Tibial nerve (tissue), 4 donors: ENCODE measurements around the gene SLC44A2. TPM values are rescaled to one million over a fixed set of nuclear protein-coding genes. Genes with fewer than 3 reads are reported as not detected.

Experiments
- DNase-seq, 2 donors: peaks; one replicate each; pipeline ENCODE4 v3.0.0-alpha.2; 2019; ENCODE audit warnings: low spot score in 2 of 2
- H3K27ac ChIP-seq, 4 donors: fragments of 200-600 bp; sonication (generic) in 3 of 4; one replicate each; pipeline ENCODE4 v1.5.1; 2017 to 2019; ENCODE audit warnings: mild to moderate bottlenecking in 1 of 4
- H3K27me3 ChIP-seq, 2 donors: fragments of 200-600 bp; sonication (generic) in 1 of 2; one replicate each; pipeline versions ENCODE4 v1.5.1 to v1.6.0; 2017 to 2019
- H3K36me3 ChIP-seq, 3 donors: fragments of 200-600 bp; sonication (generic); one replicate each; pipeline ENCODE4 v1.5.1; 2018 to 2019
- H3K4me1 ChIP-seq, 4 donors: fragments of 200-600 bp; sonication (generic) in 3 of 4; one replicate each; pipeline ENCODE4 v1.5.1; 2017 to 2019
- H3K4me3 ChIP-seq, 4 donors: fragments of 200-600 bp; sonication (generic) in 3 of 4; one replicate each; pipeline ENCODE4 v1.5.1; 2017 to 2019; ENCODE audit warnings: mild to moderate bottlenecking in 1 of 4, moderate library complexity in 1 of 4
- H3K9me3 ChIP-seq, 4 donors: fragments of 200-600 bp; sonication (generic) in 3 of 4; one replicate each; pipeline ENCODE4 v1.5.1; 2017 to 2019
- EP300 ChIP-seq, 2 donors: sonication (generic); formaldehyde crosslinking; IDR thresholded peaks; one replicate each; pipeline ENCODE4 v1.6.1; 2017; ENCODE audit warnings: antibody characterized with exemption in 2 of 2, mild to moderate bottlenecking in 1 of 2
- POLR2A ChIP-seq, 2 donors: fragments of 450-650 bp; IDR thresholded peaks; one replicate each; pipeline ENCODE4 v1.6.1; 2017; ENCODE audit warnings: antibody characterized with exemption in 2 of 2, mild to moderate bottlenecking in 2 of 2, moderate library complexity in 2 of 2
- WGBS, 2 donors: methylation state at CpG; one replicate each; pipeline ENCODE4 v1.1.5; 2018; 5-methylcytosine and 5-hydroxymethylcytosine counted together
- total RNA-seq, 4 donors: library from RNA; depleted of rRNA; stranded (reverse); fragments of >200 nt; gene quantifications; one replicate each; pipeline ENCODE4 v1.1.0, GENCODE V29; 2016
- TF ChIP-seq, protein P1 (sequence below), 5 experiments: fragments of 200-600 bp in 3 of 5; fragments of 450-650 bp in 2 of 5; sonication (generic) in 3 of 5; IDR thresholded peaks; one replicate each; pipeline ENCODE4 v1.5.1; 2016 to 2019; ENCODE audit warnings: antibody characterized with exemption in 5 of 5, mild to moderate bottlenecking in 3 of 5, moderate library complexity in 2 of 5

Gene SLC44A2
- total RNA-seq, 4 donors from 2014 or later, result 104 to 193 (median 132) TPM

DNA sequence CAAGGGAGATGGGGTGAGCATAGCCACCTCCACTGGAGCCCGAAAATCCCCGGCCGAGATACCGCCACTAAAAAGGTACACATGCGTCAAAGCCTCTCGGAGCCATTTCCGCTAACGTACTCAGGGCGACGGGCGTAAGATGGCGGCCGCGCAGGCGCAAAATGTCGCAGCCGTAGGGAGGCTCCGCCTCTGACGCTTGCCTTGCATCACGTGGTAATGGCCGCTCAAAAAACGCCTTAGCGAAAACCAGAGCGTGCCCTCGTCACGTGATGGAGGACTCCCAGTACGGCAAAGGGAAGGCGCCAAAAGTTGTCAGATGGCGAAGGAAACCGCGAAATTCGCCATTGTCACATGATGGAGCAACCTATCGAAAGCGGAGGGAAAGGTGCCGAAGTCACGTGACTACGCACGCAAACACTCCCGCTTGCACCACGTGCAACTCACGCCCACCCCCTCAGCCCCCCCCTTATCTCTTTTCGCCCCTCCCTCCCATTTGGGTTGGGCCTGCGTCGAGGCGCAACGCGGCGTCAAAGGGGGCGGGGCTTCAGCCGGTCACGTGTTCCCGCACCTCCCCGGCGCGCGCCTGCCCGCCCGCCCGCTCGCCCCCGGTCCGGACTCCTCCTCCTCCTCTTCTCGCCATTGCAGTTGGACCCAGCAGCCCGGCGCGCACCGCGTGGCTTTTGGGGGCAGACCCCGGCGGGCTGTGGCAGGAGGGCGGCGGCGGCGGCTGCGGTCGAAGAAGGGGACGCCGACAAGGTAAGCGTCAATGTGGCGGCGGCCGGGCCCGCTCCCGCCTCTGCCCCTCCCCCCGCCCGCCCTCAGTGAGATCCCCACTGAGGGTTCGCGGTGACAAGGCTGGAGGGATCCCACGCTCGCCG is 28.6 kb downstream of the SLC44A2 start, which contains the start of gene ILF3:
ILF3 (plus strand) TSS at position 615 of the 878 bp plus-strand sequence. CDS start 16,260 bp downstream, outside the sequence.
- no peaks in the 10 kb centered on the region for H3K9me3 ChIP-seq
- peak within 1 kb of the TSS; percentile 92 to 100 (median 96) for H3K27ac ChIP-seq
- no peaks in the 10 kb centered on the region for H3K27me3 ChIP-seq
- peaks cover 0 to 55% (median 23%) of the 10 kb centered on the region in 4 donors for H3K4me1 ChIP-seq
- peak; percentile 100 for TF ChIP-seq EP300 (IDR thresholded peaks at IDR 0.05)
- TF ChIP-seq, protein P1, sequence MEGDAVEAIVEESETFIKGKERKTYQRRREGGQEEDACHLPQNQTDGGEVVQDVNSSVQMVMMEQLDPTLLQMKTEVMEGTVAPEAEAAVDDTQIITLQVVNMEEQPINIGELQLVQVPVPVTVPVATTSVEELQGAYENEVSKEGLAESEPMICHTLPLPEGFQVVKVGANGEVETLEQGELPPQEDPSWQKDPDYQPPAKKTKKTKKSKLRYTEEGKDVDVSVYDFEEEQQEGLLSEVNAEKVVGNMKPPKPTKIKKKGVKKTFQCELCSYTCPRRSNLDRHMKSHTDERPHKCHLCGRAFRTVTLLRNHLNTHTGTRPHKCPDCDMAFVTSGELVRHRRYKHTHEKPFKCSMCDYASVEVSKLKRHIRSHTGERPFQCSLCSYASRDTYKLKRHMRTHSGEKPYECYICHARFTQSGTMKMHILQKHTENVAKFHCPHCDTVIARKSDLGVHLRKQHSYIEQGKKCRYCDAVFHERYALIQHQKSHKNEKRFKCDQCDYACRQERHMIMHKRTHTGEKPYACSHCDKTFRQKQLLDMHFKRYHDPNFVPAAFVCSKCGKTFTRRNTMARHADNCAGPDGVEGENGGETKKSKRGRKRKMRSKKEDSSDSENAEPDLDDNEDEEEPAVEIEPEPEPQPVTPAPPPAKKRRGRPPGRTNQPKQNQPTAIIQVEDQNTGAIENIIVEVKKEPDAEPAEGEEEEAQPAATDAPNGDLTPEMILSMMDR (IDR thresholded peaks at IDR 0.05), result peak in 2 of 5 experiments; percentile 51 to 65
- TF ChIP-seq POLR2A (IDR thresholded peaks at IDR 0.05), result peak; percentile 97 to 98
- peak; percentile 100 for DNase-seq
- H3K4me3 ChIP-seq, result peak within 1 kb of the TSS; percentile 84 to 100 (median 92)
- peaks cover 0 to 17% (median 0%) of the 10 kb centered on the region in 3 donors for H3K36me3 ChIP-seq
- 0 to 1% methylated on average over 39 to 56 of the region's 91 CpGs for WGBS, 2 donors

DNA sequence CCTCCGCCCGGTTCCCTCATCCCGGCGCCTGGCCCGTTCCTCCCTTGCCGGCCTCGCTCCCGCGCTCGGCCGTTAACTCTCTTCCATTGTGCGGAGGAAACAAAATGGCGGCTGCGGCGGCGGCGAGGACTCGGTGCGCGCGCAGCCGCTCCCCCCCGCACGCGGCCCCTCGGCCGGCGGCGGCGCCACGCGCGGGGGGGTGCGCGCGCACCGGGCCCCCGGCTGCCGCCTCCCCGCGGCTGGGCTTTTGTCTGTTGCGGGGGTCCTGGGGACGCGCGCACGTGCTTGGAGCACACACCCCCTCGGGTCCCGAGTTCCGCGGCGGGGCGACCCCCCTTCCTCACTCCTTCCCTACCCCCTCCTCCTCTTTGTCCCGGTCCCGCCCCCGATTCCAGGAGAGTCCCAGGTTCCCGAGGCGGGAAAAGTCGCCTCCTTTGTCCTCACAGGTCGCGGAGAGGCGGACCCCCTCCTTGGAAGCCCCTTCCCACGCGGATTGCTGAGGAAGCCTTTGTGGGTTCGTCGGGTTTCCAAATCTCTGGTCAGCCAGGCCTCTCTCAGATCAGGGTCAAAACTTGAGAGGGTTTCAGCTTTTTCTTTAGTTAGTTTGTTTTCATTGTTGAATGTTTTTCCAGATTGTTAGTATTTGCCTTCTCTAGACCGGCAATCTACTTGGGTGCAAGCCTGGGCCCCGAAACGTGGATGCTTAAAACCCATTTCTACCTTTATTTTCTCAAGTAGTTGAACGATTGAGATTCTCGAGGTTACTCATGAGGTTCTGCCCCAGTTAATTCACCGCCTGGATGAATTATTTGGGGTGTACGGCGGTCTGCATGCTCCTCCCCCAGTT is 29.5 kb downstream of the SLC44A2 start:
- Histone ChIP-seq H3K4me1 (peaks cover 0 to 64% (median 23%) of the 10 kb centered on the region in 4 donors), H3K4me3 (peak overlapping the region; percentile 84 to 100 (median 92)), H3K9me3 (no peaks in the 10 kb centered on the region), H3K27ac (peak overlapping the region; percentile 92 to 98 (median 96)), H3K36me3 (peaks cover 0 to 17% (median 0%) of the 10 kb centered on the region in 3 donors), H3K27me3 (no peaks in the 10 kb centered on the region)
- TF ChIP-seq POLR2A (IDR thresholded peaks at IDR 0.05) (no peak), EP300 (IDR thresholded peaks at IDR 0.05) (no peak)
- TF ChIP-seq, protein P1 (IDR thresholded peaks at IDR 0.05), result no peak
- DNase-seq, result no peak
- 0 to 1% methylated on average over 33 to 70 of the region's 73 CpGs for WGBS, 2 donors

DNA sequence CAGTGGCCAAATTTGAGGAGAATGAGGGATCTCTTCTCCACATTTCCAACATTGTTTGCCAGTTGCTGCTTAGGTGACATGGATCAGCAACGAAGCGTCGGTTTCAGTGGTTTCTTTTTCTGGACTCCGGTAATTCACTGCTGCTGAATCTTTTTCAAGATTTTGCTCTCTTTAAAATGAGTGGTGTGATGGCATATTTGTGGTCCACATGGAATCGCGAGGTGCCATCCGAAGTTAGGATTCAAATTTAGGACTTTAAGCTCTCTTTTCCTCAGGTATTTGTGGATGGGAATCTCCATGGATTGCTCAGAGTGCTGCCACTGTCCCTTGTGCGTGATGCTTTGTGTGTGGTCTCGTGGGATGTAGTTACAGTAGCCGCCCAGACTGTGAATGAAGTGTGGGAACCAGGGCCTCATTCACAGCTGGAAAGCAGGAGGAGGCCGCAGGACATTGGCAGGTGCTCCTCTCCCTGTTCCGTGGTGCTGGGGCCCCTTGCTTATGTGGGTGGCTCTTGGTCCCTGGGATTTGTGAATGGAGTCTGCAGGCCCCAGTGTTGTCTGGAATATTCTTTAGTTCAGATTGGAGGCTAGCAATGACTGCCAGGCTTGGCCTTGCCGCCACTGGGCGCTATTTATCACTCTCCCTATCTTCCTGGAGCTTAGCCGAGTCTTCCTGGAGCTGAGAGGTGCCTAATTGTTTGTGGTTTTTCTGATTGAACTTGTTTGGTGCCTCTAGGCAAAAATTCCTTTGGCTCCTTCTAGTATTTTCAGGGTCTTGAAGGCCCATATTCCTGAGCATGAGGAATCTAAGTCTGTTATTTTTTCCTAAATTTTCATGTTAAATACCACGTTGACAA is 30.3 kb downstream of the SLC44A2 start:
- peak overlapping the region; percentile 59 to 98 (median 88) for H3K27ac ChIP-seq
- no peak for DNase-seq
- H3K4me3 ChIP-seq, result peak overlapping the region; percentile 84 to 100 (median 92)
- peaks cover 0 to 23% (median 0%) of the 10 kb centered on the region in 3 donors for H3K36me3 ChIP-seq
- TF ChIP-seq EP300 (IDR thresholded peaks at IDR 0.05), result no peak
- TF ChIP-seq, protein P1 (IDR thresholded peaks at IDR 0.05), result no peak
- TF ChIP-seq POLR2A (IDR thresholded peaks at IDR 0.05), result no peak
- H3K9me3 ChIP-seq, result no peaks in the 10 kb centered on the region
- peaks cover 0 to 72% (median 28%) of the 10 kb centered on the region in 4 donors for H3K4me1 ChIP-seq
- WGBS, 2 donors, result 3 to 6% methylated on average over 16 of the region's 16 CpGs
- H3K27me3 ChIP-seq, result no peaks in the 10 kb centered on the region

DNA sequence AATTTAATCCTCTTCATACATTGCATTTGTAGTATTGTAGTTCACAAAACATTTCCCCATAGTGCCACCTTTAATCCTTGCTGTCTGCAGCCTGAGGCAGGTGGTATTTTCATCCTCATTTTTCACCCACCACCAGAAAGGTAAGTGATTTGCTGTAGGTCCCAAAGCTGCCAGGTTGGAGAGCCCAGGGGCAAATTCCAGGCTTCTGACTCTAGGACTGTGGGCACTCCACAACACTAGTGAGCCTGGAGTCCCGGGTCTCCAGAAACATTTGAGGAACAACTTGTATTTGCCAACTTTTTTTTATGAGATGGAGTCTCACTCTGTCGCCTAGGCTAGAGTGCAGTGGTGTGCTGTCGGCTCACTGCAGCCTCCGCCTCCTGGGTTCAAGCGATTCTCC is 35.0 kb downstream of the SLC44A2 start:
- no peak for DNase-seq
- Histone ChIP-seq H3K4me1 (peaks cover 0 to 95% (median 47%) of the 10 kb centered on the region in 4 donors), H3K4me3 (no peak overlapping the region), H3K27ac (no peak overlapping the region), H3K36me3 (peaks cover 0 to 13% (median 0%) of the 10 kb centered on the region in 3 donors), H3K27me3 (no peaks in the 10 kb centered on the region), H3K9me3 (no peaks in the 10 kb centered on the region)
- WGBS, 2 donors, result 74 to 75% methylated on average over 5 of the region's 5 CpGs
- TF ChIP-seq EP300 (IDR thresholded peaks at IDR 0.05), result no peak
- no peak for TF ChIP-seq POLR2A (IDR thresholded peaks at IDR 0.05)
- TF ChIP-seq, protein P1 (IDR thresholded peaks at IDR 0.05), result no peak
